Left cardiac atrium (tissue), 4 donors: Measurements from ENCODE around the gene NPHS1. TPM values are rescaled to one million over a fixed set of nuclear protein-coding genes. Genes with fewer than 3 reads are reported as not detected.

Experiments used
- ATAC-seq, 2 donors: fragments of 200-7000 bp; cut with Tn5 transposase; one replicate each; pipeline ENCODE4 v1.9.1; 2020; ENCODE audit warnings: mild to moderate bottlenecking in 2 of 2, moderate library complexity in 2 of 2
- DNase-seq: peaks from one replicate; pipeline ENCODE4 v3.0.0-alpha.2; 2020
- intact Hi-C, 2 donors: fragments of 100-400 bp; cut with DNase I; formaldehyde crosslinking; loops; one replicate each; pipeline versions ENCODE4 v1.14.1 to v1.15.1; 2022 to 2023
- total RNA-seq, 2 donors: library from RNA; stranded (reverse); fragmentation: NEBNext Ultra II Directional; extraction: Animal tissue kit (Norgen Biotek cat#: 25700); gene quantifications; one replicate each; pipeline ENCODE4 v1.2.1, GENCODE V29; 2021
- donor health status: DM: no; HTN: yes; CAD: no.
- donor health status: DM: no; HTN: yes; CAD: no; lungs with severe emphysema.
- donor health status: DM: yes; HTN: yes; CAD: no.
- donor health status: Dilated cardiomyopathy.

NPHS1 gene
- total RNA-seq, 2 donors from 2014 or later, result not detected

- intact Hi-C loops, result no loop called here
- no peak for ATAC-seq
- no peak for DNase-seq
Observed at GRCh38 chr19:35780717-35781116, 71.6 kb downstream of the NPHS1 start.

GRCh38 chr19:35780058-35780457 lies 72.2 kb downstream of the NPHS1 start:
- intact Hi-C loops, result no loop called here
- DNase-seq (no peak), ATAC-seq (no peak)

- ATAC-seq (no peak), DNase-seq (no peak)
- intact Hi-C loops, result loop anchor here in 1 of 2 donors (10.0 kb wide), 1 partner anchor 156 kb away; the partner anchor contains the start of gene LRFN3
Observed at GRCh38 chr19:35779033-35779432, 73.3 kb downstream of the NPHS1 start.

- no peak for ATAC-seq
- intact Hi-C loops, result loop anchor here in 1 of 2 donors (10.0 kb wide), 1 partner anchor 157 kb away; the partner anchor contains the start of gene LRFN3
- DNase-seq, result no peak
Observed at GRCh38 chr19:35777961-35778360, 74.3 kb downstream of the NPHS1 start.

GRCh38 chr19:35777086-35777841 lies 75.0 kb downstream of the NPHS1 start:
- DNase-seq (no peak), ATAC-seq (no peak)
- intact Hi-C loops, result loop anchor here in 1 of 2 donors (10.0 kb wide), 1 partner anchor 158 kb away; the partner anchor contains the start of gene LRFN3

GRCh38 chr19:35776102-35776788 lies 76.1 kb downstream of the NPHS1 start:
- no peak for DNase-seq
- no peak for ATAC-seq
- intact Hi-C loops, result loop anchor here in 1 of 2 donors (10.0 kb wide), 1 partner anchor 159 kb away; the partner anchor contains the start of gene LRFN3

Other genes starting within 250 kb of the NPHS1 start
- 1 to 10 TPM; 3.8 to 4.2 TPM for gene HAUS5, start 239.8 kb downstream of the NPHS1 start, total RNA-seq
- gene RBM42, start 223.5 kb downstream of the NPHS1 start, total RNA-seq, result 10 to 100 TPM; 51.3 to 54.2 TPM
- gene ETV2, start 210.8 kb downstream of the NPHS1 start, total RNA-seq, result under 1 TPM; 0.29 to 0.88 TPM
- 1,000 to 10,000 TPM in 1 of 2 donors, 100 to 1,000 TPM in 1; 934 to 1,059 TPM for gene COX6B1, start 204.2 kb downstream of the NPHS1 start, total RNA-seq
- not detected for gene UPK1A, start 186.0 kb downstream of the NPHS1 start, total RNA-seq
- not detected for gene ZBTB32, start 147.9 kb downstream of the NPHS1 start, total RNA-seq
- 10 to 100 TPM; 15.4 to 17.1 TPM for gene KMT2B, start 134.5 kb downstream of the NPHS1 start, total RNA-seq
- 1 to 10 TPM; 6.5 to 7.0 TPM for gene IGFLR1, start 110.1 kb downstream of the NPHS1 start, total RNA-seq
- 10 to 100 TPM; 17.7 to 21.6 TPM for gene U2AF1L4, start 107.1 kb downstream of the NPHS1 start, total RNA-seq
- 10 to 100 TPM; 41.7 to 46.6 TPM for gene PSENEN, start 106.9 kb downstream of the NPHS1 start, total RNA-seq
- gene LIN37, start 103.9 kb downstream of the NPHS1 start, total RNA-seq, result 1 to 10 TPM; 7.5 to 8.1 TPM
- 100 to 1,000 TPM; 210 to 251 TPM for gene HSPB6, start 95.5 kb downstream of the NPHS1 start, total RNA-seq
- 1 to 10 TPM; 6.8 to 8.4 TPM for gene PROSER3, start 94.3 kb downstream of the NPHS1 start, total RNA-seq
- 1 to 10 TPM; 2.4 to 2.7 TPM for gene ARHGAP33, start 76.9 kb downstream of the NPHS1 start, total RNA-seq
- not detected for gene PRODH2, start 39.7 kb downstream of the NPHS1 start, total RNA-seq
- gene KIRREL2, start 4.4 kb upstream of the NPHS1 start, total RNA-seq, result under 1 TPM in 1 of 2 donors, not detected in 1; 0.06 TPM
- 10 to 100 TPM; 11.3 to 17.0 TPM for gene APLP1, start 16.1 kb upstream of the NPHS1 start, total RNA-seq
- gene NFKBID, start 48.0 kb upstream of the NPHS1 start, total RNA-seq, result 1 to 10 TPM; 3.9 to 5.4 TPM
- 10 to 100 TPM in 1 of 2 donors, 1 to 10 TPM in 1; 6.9 to 15.5 TPM for gene HCST, start 50.0 kb upstream of the NPHS1 start, total RNA-seq
- 10 to 100 TPM; 43.4 to 88.7 TPM for gene TYROBP, start 55.8 kb upstream of the NPHS1 start, total RNA-seq
- 1 to 10 TPM; 7.6 to 9.7 TPM for gene LRFN3, start 83.9 kb upstream of the NPHS1 start, total RNA-seq
- 10 to 100 TPM; 11.4 to 16.0 TPM for gene SDHAF1, start 142.7 kb upstream of the NPHS1 start, total RNA-seq
- under 1 TPM in 1 of 2 donors, not detected in 1; 0.27 TPM for gene SYNE4, start 156.3 kb upstream of the NPHS1 start, total RNA-seq
- gene ALKBH6, start 161.7 kb upstream of the NPHS1 start, total RNA-seq, result 10 to 100 TPM; 11.6 to 13.2 TPM
- gene CLIP3, start 180.4 kb upstream of the NPHS1 start, total RNA-seq, result 1 to 10 TPM; 7.2 to 7.9 TPM
- gene THAP8, start 201.8 kb upstream of the NPHS1 start, total RNA-seq, result 1 to 10 TPM; 2.3 to 4.4 TPM
- 10 to 100 TPM in 1 of 2 donors, 1 to 10 TPM in 1; 4.4 to 18.1 TPM for gene WDR62, start 202.4 kb upstream of the NPHS1 start, total RNA-seq